Central memory CD8-positive, alpha-beta T cell (primary cell): ENCODE measurements around the gene NPY4R2.
"Not testable (repeated sequence)": the region's sequence is repeated elsewhere in the genome, so short reads cannot be mapped to it uniquely, and the experiment has no call there.

Experiments
- ATAC-seq: fragments of 150-1000 bp; cut with Tn5 transposase; replicated peaks from 2 replicates; pipeline ENCODE4 v1.10.0; 2022; ENCODE audit warnings: mild to moderate bottlenecking, moderate FRiP score, moderate number of reproducible peaks; ENCODE audit not compliant: poor library complexity, severe bottlenecking; ENCODE audit errors: extremely low read depth
- DNase-seq, 2 donors: peaks; one replicate each; pipeline ENCODE4 v3.0.0; 2021; ENCODE audit warnings: low spot score in 2 of 2
- H3K27ac Mint-ChIP-seq: one replicate; pipeline ENCODE4 v1.8.0; 2022; ENCODE audit warnings: low read depth, mild to moderate bottlenecking, moderate library complexity, mixed read lengths
- H3K27me3 Mint-ChIP-seq: one replicate; pipeline ENCODE4 v1.8.0; 2022; ENCODE audit warnings: mixed read lengths
- H3K36me3 Mint-ChIP-seq: one replicate; pipeline ENCODE4 v1.8.0; 2022; ENCODE audit warnings: mild to moderate bottlenecking, moderate library complexity, mixed read lengths; ENCODE audit not compliant: insufficient read depth
- H3K4me1 Mint-ChIP-seq: one replicate; pipeline ENCODE4 v1.8.0; 2022; ENCODE audit warnings: mixed read lengths
- H3K4me3 Mint-ChIP-seq: one replicate; pipeline ENCODE4 v1.8.0; 2022; ENCODE audit warnings: mild to moderate bottlenecking, moderate library complexity, mixed read lengths
- H3K9me3 Mint-ChIP-seq: one replicate; pipeline ENCODE4 v1.8.0; 2022; ENCODE audit warnings: mixed read lengths

The NPY4R2 gene

GRCh38 chr10:47909333-47909732 is 9.1 kb upstream of the NPY4R2 start:
- not testable (repeated sequence) for H3K36me3 Mint-ChIP-seq, DNase-seq, H3K9me3 Mint-ChIP-seq, H3K27me3 Mint-ChIP-seq, H3K27ac Mint-ChIP-seq, H3K4me1 Mint-ChIP-seq, H3K4me3 Mint-ChIP-seq, ATAC-seq

- H3K27ac Mint-ChIP-seq, H3K9me3 Mint-ChIP-seq, H3K36me3 Mint-ChIP-seq, ATAC-seq, H3K4me1 Mint-ChIP-seq, DNase-seq, H3K4me3 Mint-ChIP-seq, H3K27me3 Mint-ChIP-seq: not testable (repeated sequence)
These were observed 8.0 kb upstream of the NPY4R2 start for GRCh38 chr10:47910486-47910885.

- H3K4me3 Mint-ChIP-seq, H3K27ac Mint-ChIP-seq, ATAC-seq, H3K36me3 Mint-ChIP-seq, DNase-seq, H3K9me3 Mint-ChIP-seq, H3K4me1 Mint-ChIP-seq, H3K27me3 Mint-ChIP-seq: not testable (repeated sequence)
These were observed 4.4 kb upstream of the NPY4R2 start for GRCh38 chr10:47914052-47914451.

- ATAC-seq, DNase-seq, H3K27ac Mint-ChIP-seq, H3K27me3 Mint-ChIP-seq, H3K9me3 Mint-ChIP-seq, H3K4me3 Mint-ChIP-seq, H3K4me1 Mint-ChIP-seq, H3K36me3 Mint-ChIP-seq: not testable (repeated sequence)
These were observed 2.5 kb upstream of the NPY4R2 start for GRCh38 chr10:47915849-47916548.

- not testable (repeated sequence) for H3K4me3 Mint-ChIP-seq, DNase-seq, ATAC-seq, H3K27me3 Mint-ChIP-seq, H3K27ac Mint-ChIP-seq, H3K9me3 Mint-ChIP-seq, H3K4me1 Mint-ChIP-seq, H3K36me3 Mint-ChIP-seq
These were observed 2.1 kb downstream of the NPY4R2 start for GRCh38 chr10:47920610-47921009.

GRCh38 chr10:47922503-47922902 is 4.0 kb downstream of the NPY4R2 start:
- H3K36me3 Mint-ChIP-seq, ATAC-seq, DNase-seq, H3K9me3 Mint-ChIP-seq, H3K27ac Mint-ChIP-seq, H3K4me3 Mint-ChIP-seq, H3K4me1 Mint-ChIP-seq, H3K27me3 Mint-ChIP-seq: not testable (repeated sequence)

GRCh38 chr10:47924628-47925027 is 6.2 kb downstream of the NPY4R2 start:
- H3K4me1 Mint-ChIP-seq, H3K36me3 Mint-ChIP-seq, H3K9me3 Mint-ChIP-seq, H3K4me3 Mint-ChIP-seq, ATAC-seq, H3K27me3 Mint-ChIP-seq, DNase-seq, H3K27ac Mint-ChIP-seq: not testable (repeated sequence)

GRCh38 chr10:47927147-47927916 is 8.9 kb downstream of the NPY4R2 start:
- ATAC-seq, H3K27me3 Mint-ChIP-seq, H3K9me3 Mint-ChIP-seq, DNase-seq, H3K27ac Mint-ChIP-seq, H3K36me3 Mint-ChIP-seq, H3K4me1 Mint-ChIP-seq, H3K4me3 Mint-ChIP-seq: not testable (repeated sequence)

- not testable (repeated sequence) for H3K27me3 Mint-ChIP-seq, DNase-seq, H3K36me3 Mint-ChIP-seq, H3K4me3 Mint-ChIP-seq, ATAC-seq, H3K4me1 Mint-ChIP-seq, H3K9me3 Mint-ChIP-seq, H3K27ac Mint-ChIP-seq
These were observed 9.8 kb downstream of the NPY4R2 start for GRCh38 chr10:47928225-47928624.

GRCh38 chr10:47932824-47933223 is 14.4 kb downstream of the NPY4R2 start:
- not testable (repeated sequence) for ATAC-seq, H3K36me3 Mint-ChIP-seq, DNase-seq, H3K27me3 Mint-ChIP-seq, H3K27ac Mint-ChIP-seq, H3K4me3 Mint-ChIP-seq, H3K9me3 Mint-ChIP-seq, H3K4me1 Mint-ChIP-seq

GRCh38 chr10:47933462-47933861 is 15.0 kb downstream of the NPY4R2 start:
- DNase-seq, H3K4me1 Mint-ChIP-seq, H3K36me3 Mint-ChIP-seq, H3K27ac Mint-ChIP-seq, H3K9me3 Mint-ChIP-seq, ATAC-seq, H3K4me3 Mint-ChIP-seq, H3K27me3 Mint-ChIP-seq: not testable (repeated sequence)

GRCh38 chr10:47936772-47937228 is 18.3 kb downstream of the NPY4R2 start:
- H3K9me3 Mint-ChIP-seq, DNase-seq, H3K27me3 Mint-ChIP-seq, H3K4me1 Mint-ChIP-seq, ATAC-seq, H3K4me3 Mint-ChIP-seq, H3K27ac Mint-ChIP-seq, H3K36me3 Mint-ChIP-seq: not testable (repeated sequence)

- not testable (repeated sequence) for H3K4me1 Mint-ChIP-seq, H3K27me3 Mint-ChIP-seq, H3K9me3 Mint-ChIP-seq, H3K36me3 Mint-ChIP-seq, H3K27ac Mint-ChIP-seq, H3K4me3 Mint-ChIP-seq, ATAC-seq, DNase-seq
These were observed 19.2 kb downstream of the NPY4R2 start for GRCh38 chr10:47937634-47938033.
